Fibroblast of lung (primary cell): Measurements from ENCODE around the gene LASP1NB.

Experiments
- EZH2 ChIP-seq: IDR thresholded peaks from 2 replicates; pipeline ENCODE4 v1.5.1; 2012; ENCODE audit warnings: low read length, control low read depth, mild to moderate bottlenecking; ENCODE audit errors: missing control alignments
- TF ChIP-seq, protein P1 (sequence below), 2 donors: IDR thresholded peaks in 1 of 2; conservative IDR thresholded peaks in 1 of 2; 1 replicate in 1 of 2; 2 replicates in 1 of 2; pipeline ENCODE4 v1.5.1; 2011 to 2012; ENCODE audit warnings: low read length in 2 of 2, control low read depth in 1 of 2, inconsistent platforms in 1 of 2, low read depth in 1 of 2, mild to moderate bottlenecking in 1 of 2

DNA sequence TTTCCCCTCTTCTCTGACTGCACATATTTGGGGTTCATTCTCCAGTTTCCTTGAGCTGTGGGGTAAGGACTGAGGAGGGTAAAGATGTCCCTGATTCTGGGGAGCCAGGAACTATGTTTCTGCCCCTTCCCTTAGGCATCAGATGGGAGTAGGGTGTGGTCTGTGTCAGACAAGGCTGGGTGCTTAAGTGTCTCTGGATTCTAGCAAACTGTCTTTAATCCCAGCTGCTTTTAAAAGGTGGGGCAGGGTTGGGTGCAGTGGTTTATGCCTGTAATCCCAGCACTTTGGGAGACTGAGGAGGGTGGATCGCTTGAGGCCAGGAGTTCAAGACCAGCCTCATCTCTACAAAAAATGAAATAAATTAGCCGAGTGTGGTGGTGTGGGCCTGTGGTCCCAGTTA is 42.5 kb upstream of the LASP1NB start:
- TF ChIP-seq, protein P1, sequence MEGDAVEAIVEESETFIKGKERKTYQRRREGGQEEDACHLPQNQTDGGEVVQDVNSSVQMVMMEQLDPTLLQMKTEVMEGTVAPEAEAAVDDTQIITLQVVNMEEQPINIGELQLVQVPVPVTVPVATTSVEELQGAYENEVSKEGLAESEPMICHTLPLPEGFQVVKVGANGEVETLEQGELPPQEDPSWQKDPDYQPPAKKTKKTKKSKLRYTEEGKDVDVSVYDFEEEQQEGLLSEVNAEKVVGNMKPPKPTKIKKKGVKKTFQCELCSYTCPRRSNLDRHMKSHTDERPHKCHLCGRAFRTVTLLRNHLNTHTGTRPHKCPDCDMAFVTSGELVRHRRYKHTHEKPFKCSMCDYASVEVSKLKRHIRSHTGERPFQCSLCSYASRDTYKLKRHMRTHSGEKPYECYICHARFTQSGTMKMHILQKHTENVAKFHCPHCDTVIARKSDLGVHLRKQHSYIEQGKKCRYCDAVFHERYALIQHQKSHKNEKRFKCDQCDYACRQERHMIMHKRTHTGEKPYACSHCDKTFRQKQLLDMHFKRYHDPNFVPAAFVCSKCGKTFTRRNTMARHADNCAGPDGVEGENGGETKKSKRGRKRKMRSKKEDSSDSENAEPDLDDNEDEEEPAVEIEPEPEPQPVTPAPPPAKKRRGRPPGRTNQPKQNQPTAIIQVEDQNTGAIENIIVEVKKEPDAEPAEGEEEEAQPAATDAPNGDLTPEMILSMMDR (conservative IDR thresholded peaks at IDR 0.05 in 1 of 2, IDR thresholded peaks at IDR 0.05 in 1 of 2; ENCODE audit: low read depth in 1 of 2, low read length in 2 of 2) = no peak
- no peak for TF ChIP-seq EZH2
